ENCODE measurements around the gene TTC39B.
A peak's percentile ranks its signal among the peaks of the same experiment; 100 is the strongest.

TTC39B gene

GRCh38 chr9:15229409-15229808 lies 77.6 kb downstream of the TTC39B start:
- no peak for DNase-seq (ENCODE audit: low read depth in 2 of 2, low spot score in 1 of 2)

DNA sequence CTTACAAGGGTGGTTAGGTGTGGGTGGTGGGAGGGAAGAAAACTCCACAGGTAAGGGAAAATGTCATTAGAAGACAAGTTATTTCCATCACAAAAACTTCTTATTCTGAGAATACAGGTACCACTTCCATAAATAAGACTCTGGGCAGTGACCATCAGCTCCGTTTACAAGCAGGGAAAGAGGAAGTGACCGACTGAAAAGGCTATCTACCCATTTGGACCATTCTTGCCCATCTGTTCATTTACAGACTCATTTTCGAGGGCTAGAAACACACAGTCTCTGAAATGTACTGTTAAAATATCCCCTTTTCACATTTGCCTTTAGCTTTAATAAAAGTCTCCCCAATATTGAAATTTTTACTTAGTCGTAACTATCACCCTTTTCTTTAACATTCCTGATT lies 79.5 kb downstream of the TTC39B start:
- no peak for DNase-seq (ENCODE audit: low read depth in 2 of 2, low spot score in 1 of 2)

DNA sequence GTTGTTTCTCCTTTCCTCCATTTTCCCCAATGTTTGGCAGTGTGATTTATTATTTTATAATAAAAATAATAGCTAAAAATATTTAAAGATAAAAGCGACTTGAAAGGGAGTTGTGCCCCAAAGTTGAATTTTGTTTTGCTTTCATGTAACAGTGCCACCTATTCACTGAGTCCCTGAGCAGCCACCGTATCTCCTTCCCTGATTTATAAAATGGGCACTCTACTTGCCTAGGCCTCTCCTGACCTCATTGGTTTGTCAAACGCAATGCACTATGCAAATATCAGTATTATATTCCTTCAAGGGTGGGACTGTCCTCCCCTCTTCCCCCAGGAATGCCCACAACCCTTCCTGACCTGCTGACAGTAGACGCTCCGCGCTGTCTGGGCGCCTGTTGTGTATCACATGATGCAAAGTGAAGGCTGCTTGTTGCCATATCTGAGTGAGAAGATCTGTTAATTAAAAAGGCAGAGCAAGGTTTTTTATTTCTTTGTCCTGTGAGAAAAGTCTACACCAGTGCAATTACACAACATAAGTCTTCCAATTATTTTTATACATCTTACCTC lies 81.4 kb downstream of the TTC39B start:
- DNase-seq (ENCODE audit: low read depth in 2 of 2, low spot score in 1 of 2) = no peak

GRCh38 chr9:15222313-15222712 lies 84.7 kb downstream of the TTC39B start:
- no peak for DNase-seq (ENCODE audit: low read depth in 2 of 2, low spot score in 1 of 2)

GRCh38 chr9:15221746-15222145 lies 85.3 kb downstream of the TTC39B start:
- DNase-seq (ENCODE audit: low read depth in 2 of 2, low spot score in 1 of 2) = no peak

DNA sequence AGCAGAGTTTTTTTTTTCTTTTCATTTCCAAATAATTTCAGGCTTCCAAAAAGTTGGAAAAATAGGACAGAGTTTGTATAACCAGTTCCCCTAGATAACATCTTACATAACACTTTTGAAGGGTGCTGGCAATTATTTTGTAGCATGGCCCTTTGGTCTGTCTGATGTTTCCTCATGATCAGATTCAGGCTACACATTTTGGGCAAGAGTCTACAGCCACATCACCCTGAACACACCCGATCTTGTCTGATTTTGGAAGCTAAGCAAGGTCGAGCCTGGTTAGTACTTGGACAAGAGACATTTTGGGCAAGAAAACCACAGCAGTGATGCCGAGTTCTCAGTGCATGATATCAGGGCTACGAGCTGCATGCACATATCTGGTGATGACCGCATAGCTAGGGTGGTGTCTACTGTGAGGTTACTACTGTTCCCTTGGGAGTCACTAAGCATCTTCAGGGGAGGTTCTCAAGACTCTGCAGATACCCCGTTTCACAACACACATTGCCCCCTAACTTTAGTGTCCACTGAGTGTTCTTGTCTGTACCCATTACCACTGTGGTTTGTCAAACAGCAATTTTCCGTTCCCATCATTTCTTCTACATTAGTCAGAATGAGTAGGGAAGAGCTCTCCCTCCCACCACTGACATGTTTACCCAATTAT lies 86.2 kb downstream of the TTC39B start:
- no peak for DNase-seq (ENCODE audit: low read depth in 2 of 2, low spot score in 1 of 2)

- no peak for DNase-seq (ENCODE audit: low read depth in 2 of 2, low spot score in 1 of 2)
Observed at GRCh38 chr9:15219546-15219945, 87.5 kb downstream of the TTC39B start.

DNA sequence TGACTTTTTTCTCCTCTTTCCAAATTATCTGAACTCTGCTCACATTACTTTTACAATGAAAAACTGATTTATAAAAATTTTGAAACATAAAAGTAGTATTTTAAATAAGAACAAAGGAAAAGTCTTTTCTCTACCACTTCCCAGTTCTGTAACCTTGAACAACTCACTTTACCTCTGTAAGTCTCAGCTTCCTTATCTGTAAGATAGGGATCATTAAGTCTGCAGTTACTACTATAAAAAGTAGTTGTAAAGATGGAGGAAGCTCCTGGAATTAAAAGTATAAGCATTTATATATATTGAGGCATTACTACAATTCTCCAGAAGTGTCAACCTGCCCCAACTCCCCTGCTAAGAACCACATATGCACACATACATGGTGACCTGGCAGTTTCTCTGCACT lies 88.0 kb downstream of the TTC39B start:
- DNase-seq (ENCODE audit: low read depth in 2 of 2, low spot score in 1 of 2) = no peak

DNA sequence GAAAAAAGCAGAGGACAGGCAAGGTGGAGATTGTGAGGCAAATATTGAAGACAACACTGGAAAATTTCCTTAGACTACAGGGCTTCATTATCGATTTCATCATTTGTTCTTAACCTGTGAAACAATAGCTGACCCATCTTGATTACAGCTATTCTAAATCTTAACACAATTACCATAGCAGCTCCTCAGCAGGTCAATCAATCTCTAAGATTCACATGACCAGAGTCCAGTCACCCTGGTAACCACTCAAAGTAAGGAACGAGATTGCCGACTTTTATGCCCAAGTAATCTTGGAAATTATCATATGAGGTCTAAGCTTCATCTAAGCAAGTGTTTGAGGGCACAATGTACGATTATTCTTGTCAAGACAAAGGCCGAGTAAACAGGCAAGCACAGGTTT lies 93.8 kb downstream of the TTC39B start:
- DNase-seq (ENCODE audit: low read depth in 2 of 2, low spot score in 1 of 2) = no peak

DNA sequence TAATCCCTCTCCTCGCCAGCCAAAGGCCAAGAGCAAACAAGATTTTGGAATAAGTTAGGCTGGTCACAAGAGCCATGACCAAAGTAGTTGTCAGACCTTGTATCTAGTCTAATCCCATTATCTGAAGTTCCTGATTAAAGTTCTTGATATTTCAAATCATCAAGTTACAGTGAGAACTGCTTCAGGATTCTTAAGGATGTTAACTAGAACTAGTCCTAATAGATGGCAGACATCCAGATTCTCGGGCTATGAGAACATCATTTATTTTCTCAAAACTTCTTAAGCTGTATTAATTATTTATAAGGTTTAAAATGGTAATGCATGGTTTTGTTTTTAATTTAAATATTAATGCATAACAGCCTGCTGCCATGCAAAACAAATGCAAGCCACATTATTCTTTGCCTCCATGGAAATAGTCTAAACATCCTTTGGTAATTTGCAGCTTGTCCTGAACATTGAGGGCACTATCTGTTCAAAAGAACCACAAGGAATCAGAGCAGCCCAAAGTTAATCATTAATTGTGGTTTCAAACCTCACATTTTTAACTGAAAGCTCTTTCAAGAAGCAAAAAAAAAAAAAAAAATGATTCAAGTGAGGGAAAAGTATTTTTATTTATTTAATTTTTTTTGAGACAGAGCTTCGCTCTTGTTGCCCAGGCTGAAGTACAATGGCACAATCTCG lies 95.1 kb downstream of the TTC39B start:
- DNase-seq (ENCODE audit: low read depth in 2 of 2, low spot score in 1 of 2) = no peak

GRCh38 chr9:15211160-15211814 lies 95.7 kb downstream of the TTC39B start:
- DNase-seq (ENCODE audit: low read depth in 2 of 2, low spot score in 1 of 2) = peak; percentile 12 to 43

DNA sequence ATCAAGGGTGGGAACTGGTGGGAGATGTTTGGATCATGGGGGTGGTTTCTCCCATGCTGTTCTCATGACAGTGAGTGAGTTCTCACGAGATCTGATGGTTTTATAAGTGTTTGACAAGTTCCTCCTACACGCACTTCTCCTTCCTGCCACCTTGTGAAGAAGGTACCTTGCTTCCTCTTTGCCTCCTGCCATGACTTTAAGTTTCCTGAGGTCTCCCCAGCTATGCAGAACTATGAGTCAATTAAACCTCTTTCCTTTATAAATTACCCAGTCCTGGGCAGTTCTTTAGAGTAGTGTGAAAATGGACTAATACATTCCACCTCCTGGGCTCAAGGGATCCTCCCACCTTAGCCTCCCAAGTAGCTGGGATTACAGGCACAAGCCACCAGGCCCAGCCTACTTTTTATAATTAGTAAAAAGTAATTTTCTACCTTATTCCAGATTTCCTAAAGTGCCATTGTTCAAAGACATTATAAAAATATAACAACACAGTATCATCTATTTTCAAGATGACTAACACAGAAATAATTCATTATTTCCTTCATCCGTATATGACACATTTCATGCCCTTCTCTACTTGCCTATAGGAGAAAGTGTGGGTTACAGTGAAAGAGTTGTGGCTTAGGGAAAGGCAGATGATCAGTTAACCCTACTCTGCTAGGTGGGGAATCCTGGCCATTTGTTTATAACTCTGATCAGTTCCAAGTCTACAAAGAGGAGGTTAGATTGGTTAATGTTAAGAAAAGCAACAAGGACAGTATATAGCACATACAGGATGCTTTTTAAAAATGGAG lies 99.9 kb downstream of the TTC39B start:
- no peak for DNase-seq (ENCODE audit: low read depth in 2 of 2, low spot score in 1 of 2)

DNA sequence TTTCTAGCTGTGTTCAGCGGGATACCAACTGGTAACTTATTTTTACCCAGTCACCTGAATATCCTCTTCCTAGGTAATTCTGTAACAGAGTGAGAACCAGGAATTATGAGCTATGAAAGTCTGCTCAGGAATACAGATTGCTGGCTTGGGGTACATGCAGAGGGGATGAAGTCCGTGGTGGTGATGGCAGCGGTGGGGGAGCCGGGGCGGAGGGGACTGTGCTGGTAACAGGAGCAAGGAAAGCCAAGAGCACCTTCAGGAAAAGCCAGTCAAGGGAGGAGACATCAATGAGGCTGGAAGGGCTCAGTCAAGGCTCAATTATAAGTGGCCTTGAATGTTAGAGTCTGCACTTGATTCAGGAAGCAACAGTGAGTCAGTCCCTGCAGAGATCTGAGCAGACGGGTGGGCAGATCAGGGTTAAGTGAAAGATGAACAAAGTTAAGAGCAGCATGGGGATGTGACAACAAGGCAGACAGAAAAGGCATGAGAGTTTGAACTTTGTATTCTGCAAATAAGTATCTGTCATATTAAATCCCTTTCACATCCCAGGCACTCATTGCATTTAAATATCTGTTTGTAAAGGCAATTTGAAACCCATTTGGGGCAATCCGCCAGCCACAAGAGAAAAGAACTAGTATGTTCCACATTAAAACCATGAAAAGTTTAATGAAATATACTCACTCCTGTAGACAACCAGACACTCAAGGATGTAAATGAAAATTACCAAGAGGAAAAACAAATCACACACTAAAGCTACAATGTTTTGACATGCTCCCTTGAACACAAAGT lies 101.2 kb downstream of the TTC39B start:
- DNase-seq (ENCODE audit: low read depth in 2 of 2, low spot score in 1 of 2) = no peak

- no peak for DNase-seq (ENCODE audit: low read depth in 2 of 2, low spot score in 1 of 2)
Observed at GRCh38 chr9:15203581-15203980, 103.4 kb downstream of the TTC39B start.

GRCh38 chr9:15200111-15200510 lies 106.9 kb downstream of the TTC39B start:
- DNase-seq (ENCODE audit: low read depth in 2 of 2, low spot score in 1 of 2) = no peak

DNA sequence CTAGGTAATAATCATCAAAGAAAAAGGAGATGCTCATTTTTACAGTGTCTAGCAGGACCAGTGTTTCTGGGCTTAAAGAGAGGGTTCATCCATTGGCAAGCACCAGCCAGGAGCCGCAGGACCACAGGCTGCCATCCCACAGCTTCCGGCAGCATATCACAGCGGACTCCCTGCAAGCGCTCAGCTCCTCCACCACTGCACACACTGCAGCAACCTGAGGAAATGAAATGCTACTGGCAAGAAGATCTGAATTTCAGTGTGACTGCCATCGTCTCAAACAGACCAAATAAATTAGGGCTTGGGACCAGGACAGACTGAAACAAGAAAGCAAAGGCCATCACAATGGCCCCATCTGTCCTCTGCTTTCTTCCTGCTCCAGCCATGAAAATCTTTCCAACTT lies 114.2 kb downstream of the TTC39B start:
- no peak for DNase-seq (ENCODE audit: low read depth in 2 of 2, low spot score in 1 of 2)

- DNase-seq (ENCODE audit: low read depth in 2 of 2, low spot score in 1 of 2) = no peak
Observed at GRCh38 chr9:15191378-15191777, 115.6 kb downstream of the TTC39B start.

DNA sequence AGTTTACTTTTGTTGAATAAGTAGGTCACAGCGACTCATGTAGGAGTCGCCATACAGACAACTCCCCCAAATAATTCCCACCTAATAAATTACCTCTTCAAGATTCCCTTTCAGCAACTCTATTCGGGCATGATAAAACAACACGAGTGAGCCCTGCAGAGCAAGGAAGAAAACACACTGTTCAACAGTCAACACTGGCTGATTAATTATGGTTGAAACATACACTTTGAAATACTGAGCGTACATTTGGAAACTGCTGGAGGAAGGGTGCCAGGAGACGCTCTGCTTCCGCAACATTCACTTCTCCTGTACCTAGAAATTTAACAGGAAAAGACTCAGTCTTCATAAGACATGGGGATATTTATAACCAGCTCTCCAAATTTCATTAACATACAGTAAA lies 117.5 kb downstream of the TTC39B start:
- DNase-seq (ENCODE audit: low read depth in 2 of 2, low spot score in 1 of 2) = no peak

DNA sequence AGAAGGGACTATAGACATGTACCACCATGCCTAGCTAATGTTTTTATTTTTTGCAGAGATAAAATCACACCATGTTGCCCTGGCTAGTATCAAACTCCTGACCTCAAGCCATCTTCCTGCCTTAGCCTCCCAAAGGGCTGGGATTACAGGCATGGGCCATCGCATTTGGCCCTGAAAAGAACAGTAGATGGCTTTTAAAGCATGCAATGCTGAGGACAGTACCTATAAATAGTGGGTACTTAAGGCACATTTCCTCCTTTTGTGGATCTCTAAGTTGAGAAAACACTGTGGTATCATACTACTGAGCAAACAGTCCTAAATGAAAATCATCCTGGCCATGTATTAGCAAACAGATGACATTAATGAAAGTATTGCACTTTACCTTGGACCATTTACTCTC lies 119.4 kb downstream of the TTC39B start:
- no peak for DNase-seq (ENCODE audit: low read depth in 2 of 2, low spot score in 1 of 2)

DNA sequence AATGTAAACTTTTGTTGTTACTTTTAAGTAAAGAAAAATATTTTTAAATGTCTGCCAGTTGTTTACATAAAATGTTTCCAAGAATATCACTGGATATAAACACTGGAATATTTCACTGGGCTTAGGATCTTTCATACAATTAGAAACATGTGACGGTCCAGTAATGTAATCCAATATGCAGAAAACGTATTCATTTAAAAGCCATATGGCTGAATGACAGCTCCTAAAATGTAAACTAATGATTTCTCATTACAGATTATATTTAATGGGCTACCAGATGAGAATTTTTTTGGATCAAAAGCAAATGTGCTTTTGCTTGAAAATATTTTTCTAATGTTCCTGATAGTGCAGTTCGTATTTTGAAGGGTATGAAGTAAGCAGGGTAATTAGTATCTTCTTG lies 124.3 kb downstream of the TTC39B start:
- no peak for DNase-seq (ENCODE audit: low read depth in 2 of 2, low spot score in 1 of 2)

DNA sequence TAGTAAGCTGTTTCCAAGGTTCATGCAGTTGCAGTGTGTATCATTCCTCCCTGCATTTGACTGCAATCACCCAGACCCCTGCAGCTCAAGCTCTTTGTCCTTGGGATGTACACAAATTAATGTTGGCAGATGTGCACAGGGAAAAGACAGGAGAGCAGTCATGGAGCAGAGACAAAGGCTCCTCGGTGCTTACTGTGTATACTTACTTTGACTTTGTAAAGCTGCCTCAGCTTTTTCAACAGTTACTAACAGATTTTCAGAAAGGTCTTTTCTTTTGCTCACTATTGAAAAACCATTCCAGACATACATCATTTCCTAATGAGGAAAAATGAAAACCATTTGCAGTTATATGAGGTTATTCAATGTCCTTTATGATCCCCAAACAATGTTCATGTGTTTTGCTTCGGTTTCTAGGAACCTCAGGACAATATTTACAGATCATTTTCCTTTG lies 124.9 kb downstream of the TTC39B start:
- no peak for DNase-seq (ENCODE audit: low read depth in 2 of 2, low spot score in 1 of 2)
